ENCODE measurements around the gene GOLGA7B. TPM values are rescaled to one million over a fixed set of nuclear protein-coding genes. Genes with fewer than 3 reads are reported as not detected.

GOLGA7B gene
- total and polyA plus RNA-seq, 8 donors, result 0.17 to 1.9 (median 0.49) TPM

DNA sequence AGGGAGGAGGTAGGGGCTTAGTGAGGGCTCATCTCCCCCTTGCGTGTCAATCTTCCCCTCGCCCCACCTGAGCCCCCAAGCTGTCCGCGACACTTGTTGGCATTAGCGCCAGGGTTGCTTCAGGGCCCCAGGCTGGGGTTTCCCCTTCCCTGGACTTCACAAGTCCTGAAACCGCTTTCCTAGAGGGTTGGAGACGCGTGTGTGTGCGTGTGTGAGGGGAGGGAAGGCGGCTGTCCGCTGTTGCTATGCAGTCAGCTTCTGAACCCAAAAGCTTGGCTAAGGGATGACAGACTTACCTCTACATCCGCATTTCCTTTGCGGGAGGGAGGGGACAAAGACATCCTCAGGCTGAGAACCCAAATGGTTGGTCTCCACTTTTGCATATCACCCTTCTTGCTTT is 803 bp downstream of the GOLGA7B start:
- Histone ChIP-seq H3K9me3 (no peaks in the 10 kb centered on the region), H3K4me1 (peaks cover 4 to 5% of the 10 kb centered on the region in 2 donors), H3K27ac (no peak overlapping the region), H3K27me3 (peaks cover 15 to 79% of the 10 kb centered on the region in 2 donors), H3K36me3 (no peaks in the 10 kb centered on the region), H3K4me3 (peak overlapping the region; percentile 7 to 53)
- peak; percentile 18 for ATAC-seq
- TF ChIP-seq, protein P1, sequence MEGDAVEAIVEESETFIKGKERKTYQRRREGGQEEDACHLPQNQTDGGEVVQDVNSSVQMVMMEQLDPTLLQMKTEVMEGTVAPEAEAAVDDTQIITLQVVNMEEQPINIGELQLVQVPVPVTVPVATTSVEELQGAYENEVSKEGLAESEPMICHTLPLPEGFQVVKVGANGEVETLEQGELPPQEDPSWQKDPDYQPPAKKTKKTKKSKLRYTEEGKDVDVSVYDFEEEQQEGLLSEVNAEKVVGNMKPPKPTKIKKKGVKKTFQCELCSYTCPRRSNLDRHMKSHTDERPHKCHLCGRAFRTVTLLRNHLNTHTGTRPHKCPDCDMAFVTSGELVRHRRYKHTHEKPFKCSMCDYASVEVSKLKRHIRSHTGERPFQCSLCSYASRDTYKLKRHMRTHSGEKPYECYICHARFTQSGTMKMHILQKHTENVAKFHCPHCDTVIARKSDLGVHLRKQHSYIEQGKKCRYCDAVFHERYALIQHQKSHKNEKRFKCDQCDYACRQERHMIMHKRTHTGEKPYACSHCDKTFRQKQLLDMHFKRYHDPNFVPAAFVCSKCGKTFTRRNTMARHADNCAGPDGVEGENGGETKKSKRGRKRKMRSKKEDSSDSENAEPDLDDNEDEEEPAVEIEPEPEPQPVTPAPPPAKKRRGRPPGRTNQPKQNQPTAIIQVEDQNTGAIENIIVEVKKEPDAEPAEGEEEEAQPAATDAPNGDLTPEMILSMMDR (IDR thresholded peaks at IDR 0.05), result no peak
- intact Hi-C loops (cut with DNase I), result no loop called here
- DNase-seq, result peak in 1 of 4 donors; percentile 10

DNA sequence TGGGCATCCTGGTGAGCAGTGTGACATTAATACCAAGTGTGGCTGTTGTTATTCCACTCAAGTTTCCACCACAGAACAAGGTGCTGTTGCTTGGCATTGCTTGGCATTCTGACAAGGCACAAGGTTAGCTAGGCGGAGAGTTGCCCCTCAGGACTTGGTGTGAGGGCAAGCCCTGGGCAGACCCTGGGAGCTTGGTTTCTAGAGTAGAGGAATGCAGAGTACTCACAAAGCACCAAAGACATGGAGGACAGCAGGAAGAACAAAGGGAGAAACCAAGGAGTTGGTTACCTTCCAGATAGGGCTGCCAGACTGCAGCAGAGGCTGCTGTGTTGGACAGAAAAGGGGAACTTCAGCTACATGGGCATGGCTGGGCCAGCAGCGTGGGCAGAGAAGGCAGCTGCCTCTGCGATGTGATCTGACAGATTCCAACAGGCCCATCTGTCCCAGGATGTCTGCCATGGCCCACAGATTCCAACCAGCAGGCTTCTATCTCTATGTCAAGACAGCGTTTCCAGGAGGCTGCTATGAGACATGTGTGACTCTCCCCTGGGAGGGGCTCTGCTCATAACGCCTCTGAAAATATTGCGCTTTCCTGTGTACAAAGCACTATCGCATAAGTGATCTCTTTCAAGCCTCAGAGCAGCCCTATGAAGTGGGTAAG is 1.8 kb downstream of the GOLGA7B start:
- Histone ChIP-seq H3K27ac (no peak overlapping the region), H3K4me1 (peaks cover 4 to 5% of the 10 kb centered on the region in 2 donors), H3K9me3 (no peaks in the 10 kb centered on the region), H3K36me3 (no peaks in the 10 kb centered on the region), H3K27me3 (peaks cover 15 to 71% of the 10 kb centered on the region in 2 donors), H3K4me3 (no peak overlapping the region)
- DNase-seq (no peak), ATAC-seq (no peak)
- TF ChIP-seq, protein P1 (IDR thresholded peaks at IDR 0.05), result no peak
- intact Hi-C loops (cut with DNase I), result no loop called here

DNA sequence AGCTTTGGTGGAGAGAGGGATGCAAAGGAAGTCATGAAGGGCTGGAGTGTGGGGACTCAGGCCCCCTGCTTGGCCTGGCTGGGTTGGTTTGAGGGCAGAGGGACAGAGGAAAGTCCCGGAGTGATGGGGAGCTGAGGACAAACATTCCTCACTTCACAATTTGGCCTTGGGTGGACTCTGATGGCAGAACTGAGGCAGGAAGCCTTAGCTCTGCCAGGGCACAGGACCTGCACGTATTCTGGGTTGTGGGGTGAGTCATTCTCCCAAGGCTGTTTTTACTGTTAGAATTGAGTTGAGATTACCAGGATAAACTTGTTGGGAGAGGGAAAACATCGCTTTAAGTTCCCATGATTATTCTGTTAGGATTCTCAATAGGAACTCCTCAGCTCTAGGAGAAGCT is 2.6 kb downstream of the GOLGA7B start:
- H3K4me3 ChIP-seq, result no peak overlapping the region
- TF ChIP-seq, protein P1 (IDR thresholded peaks at IDR 0.05), result no peak
- ATAC-seq, result no peak

DNA sequence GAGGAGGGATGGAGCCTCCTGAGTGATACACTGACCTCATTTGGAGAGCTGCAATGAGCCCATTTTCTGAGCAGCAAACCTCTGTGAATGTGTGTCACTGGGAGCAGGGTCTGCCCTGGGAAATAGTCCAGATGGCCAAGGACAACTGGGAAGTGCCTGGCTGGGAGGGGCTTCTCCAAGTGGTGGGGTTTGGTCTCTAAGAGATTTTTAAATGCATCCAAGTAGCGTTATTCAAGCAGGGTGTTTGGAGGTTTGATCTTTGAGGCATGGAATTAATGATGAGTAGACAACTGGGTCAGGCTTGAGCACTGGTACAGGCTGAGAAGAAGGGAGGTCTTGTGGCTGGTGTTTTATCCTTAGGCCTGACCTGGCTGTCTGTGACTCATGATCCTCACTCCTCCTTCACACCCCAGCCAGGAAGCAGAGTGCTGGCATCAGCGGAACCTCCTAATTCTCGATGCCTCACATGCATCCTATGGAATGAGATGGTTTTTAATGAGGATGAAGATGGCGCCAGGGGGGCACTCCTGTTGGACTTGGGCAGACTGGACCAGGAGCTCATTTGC is 3.3 kb downstream of the GOLGA7B start:
- DNase-seq (no peak), ATAC-seq (no peak)
- TF ChIP-seq, protein P1 (IDR thresholded peaks at IDR 0.05), result no peak
- no peaks in the 10 kb centered on the region for H3K9me3 ChIP-seq
- no peaks in the 10 kb centered on the region for H3K36me3 ChIP-seq
- intact Hi-C loops (cut with DNase I), result no loop called here
- H3K4me3 ChIP-seq, result no peak overlapping the region
- H3K4me1 ChIP-seq, result peaks cover 4 to 5% of the 10 kb centered on the region in 2 donors
- no peak overlapping the region for H3K27ac ChIP-seq
- peaks cover 15 to 64% of the 10 kb centered on the region in 2 donors for H3K27me3 ChIP-seq

More for the DNA sequence above, 2.6 kb downstream of the GOLGA7B start:
- intact Hi-C loops (cut with DNase I), result no loop called here
- Histone ChIP-seq H3K27ac (no peak overlapping the region), H3K27me3 (peaks cover 15 to 71% of the 10 kb centered on the region in 2 donors), H3K36me3 (no peaks in the 10 kb centered on the region), H3K9me3 (no peaks in the 10 kb centered on the region), H3K4me1 (peaks cover 4 to 5% of the 10 kb centered on the region in 2 donors)
- no peak for DNase-seq

DNA sequence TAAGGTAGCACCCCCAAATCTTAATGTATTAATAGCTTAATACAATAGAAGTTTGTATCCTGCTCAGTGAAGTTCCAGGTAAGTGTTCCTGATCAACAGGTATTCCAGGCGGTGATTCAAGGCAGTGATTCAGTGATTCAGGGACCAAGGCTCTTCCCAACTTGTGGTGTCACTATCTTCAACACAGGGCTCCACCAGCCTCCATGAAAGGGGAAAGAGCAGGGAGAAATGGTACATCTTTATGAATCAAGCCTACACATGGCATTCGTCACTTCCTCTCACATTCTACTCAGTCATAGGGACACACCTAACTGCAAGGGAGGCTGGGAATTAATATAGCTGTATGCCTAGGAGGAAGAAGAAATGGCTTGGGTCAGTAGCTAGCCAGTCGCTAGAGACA is 5.1 kb downstream of the GOLGA7B start:
- intact Hi-C loops (cut with DNase I), result no loop called here
- Histone ChIP-seq H3K27me3 (peaks cover 15 to 46% of the 10 kb centered on the region in 2 donors), H3K27ac (no peak overlapping the region), H3K9me3 (no peaks in the 10 kb centered on the region), H3K4me1 (peaks cover 4 to 5% of the 10 kb centered on the region in 2 donors), H3K36me3 (no peaks in the 10 kb centered on the region), H3K4me3 (no peak overlapping the region)
- no peak for ATAC-seq
- no peak for DNase-seq
- TF ChIP-seq, protein P1 (IDR thresholded peaks at IDR 0.05), result no peak

Data from left lung (tissue), 10 donors.